GM12891 (cell line): ENCODE data around the gene PEX3.

Experiments used
- POLR2A ChIP-seq: IDR thresholded peaks from 2 replicates; pipeline ENCODE4 v1.6.1; 2011; ENCODE audit warnings: low read depth, low read length, control low read depth
- POLR2AphosphoS5 ChIP-seq: IDR thresholded peaks from 2 replicates; pipeline ENCODE4 v1.6.1; 2011; ENCODE audit warnings: low read depth, low read length, control low read depth

DNA sequence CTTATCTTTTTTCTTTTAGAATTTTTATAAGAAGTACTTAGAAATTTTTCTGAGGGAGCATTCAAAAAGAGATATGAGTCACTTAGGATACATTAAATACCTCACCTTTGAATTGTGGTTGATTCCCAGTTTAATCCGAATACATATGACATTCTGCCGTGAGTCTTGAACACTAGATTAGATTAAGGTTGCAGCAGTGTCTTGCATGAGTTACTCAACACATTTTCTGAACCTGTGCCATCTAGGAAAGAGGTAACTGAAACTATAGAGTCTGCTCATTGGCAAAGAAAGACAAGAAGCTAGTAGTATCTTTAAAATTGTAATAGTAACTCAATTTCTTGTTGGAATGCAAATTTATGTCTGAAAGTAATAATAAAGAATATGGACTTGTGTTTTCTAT is 14.9 kb downstream of the PEX3 start:
- no peak for TF ChIP-seq POLR2A
- no peak for TF ChIP-seq POLR2AphosphoS5
